ENCODE data around the gene TCF21.
"Not testable (repeated sequence)": the region's sequence is repeated elsewhere in the genome, so short reads cannot be mapped to it uniquely, and the experiment has no call there.

The TCF21 gene

GRCh38 chr6:133888929-133889556, at the start of gene TCF21:
Gene TCF21, plus strand, starts transcription at chr6:133889113. Its CDS starts 285 bp downstream, at chr6:133889398.
- no peak for DNase-seq (ENCODE audit: low read depth, low spot score)

- no peak for DNase-seq (ENCODE audit: low read depth, low spot score)
Observed at GRCh38 chr6:133841176-133841575, 47.7 kb upstream of the TCF21 start.

- DNase-seq (ENCODE audit: low read depth, low spot score) = no peak
Observed at GRCh38 chr6:133843098-133843497, 45.8 kb upstream of the TCF21 start.

GRCh38 chr6:133844709-133845108, 44.2 kb upstream of the TCF21 start:
- no peak for DNase-seq (ENCODE audit: low read depth, low spot score)

GRCh38 chr6:133854041-133854363, 34.9 kb upstream of the TCF21 start:
- DNase-seq (ENCODE audit: low read depth, low spot score) = no peak

- DNase-seq (ENCODE audit: low read depth, low spot score) = no peak
Observed at GRCh38 chr6:133854364-133855275, 34.3 kb upstream of the TCF21 start.

GRCh38 chr6:133855276-133855990, 33.5 kb upstream of the TCF21 start:
- no peak for DNase-seq (ENCODE audit: low read depth, low spot score)

- DNase-seq (ENCODE audit: low read depth, low spot score) = no peak
Observed at GRCh38 chr6:133855991-133856370, 32.9 kb upstream of the TCF21 start.

- DNase-seq (ENCODE audit: low read depth, low spot score) = no peak
Observed at GRCh38 chr6:133856911-133857310, 32.0 kb upstream of the TCF21 start.

GRCh38 chr6:133857696-133858095, 31.2 kb upstream of the TCF21 start:
- no peak for DNase-seq (ENCODE audit: low read depth, low spot score)

- DNase-seq (ENCODE audit: low read depth, low spot score) = not testable (repeated sequence)
Observed at GRCh38 chr6:133861337-133861736, 27.6 kb upstream of the TCF21 start.

GRCh38 chr6:133863228-133863627, 25.7 kb upstream of the TCF21 start:
- DNase-seq (ENCODE audit: low read depth, low spot score) = no peak

- no peak for DNase-seq (ENCODE audit: low read depth, low spot score)
Observed at GRCh38 chr6:133865680-133866079, 23.2 kb upstream of the TCF21 start.

- DNase-seq (ENCODE audit: low read depth, low spot score) = no peak
Observed at GRCh38 chr6:133871131-133871530, 17.8 kb upstream of the TCF21 start.

GRCh38 chr6:133873538-133873937, 15.4 kb upstream of the TCF21 start:
- DNase-seq (ENCODE audit: low read depth, low spot score) = no peak

GRCh38 chr6:133877116-133877515, 11.8 kb upstream of the TCF21 start:
- no peak for DNase-seq (ENCODE audit: low read depth, low spot score)

GRCh38 chr6:133880006-133880405, 8.9 kb upstream of the TCF21 start:
- no peak for DNase-seq (ENCODE audit: low read depth, low spot score)

- DNase-seq (ENCODE audit: low read depth, low spot score) = no peak
Observed at GRCh38 chr6:133880896-133881295, 8.0 kb upstream of the TCF21 start.

- DNase-seq (ENCODE audit: low read depth, low spot score) = no peak
Observed at GRCh38 chr6:133886104-133886775, 2.7 kb upstream of the TCF21 start.

GRCh38 chr6:133887156-133887879, 1.6 kb upstream of the TCF21 start:
- no peak for DNase-seq (ENCODE audit: low read depth, low spot score)

- no peak for DNase-seq (ENCODE audit: low read depth, low spot score)
Observed at GRCh38 chr6:133887880-133888230, 1.1 kb upstream of the TCF21 start.

Measured in activated naive CD8-positive, alpha-beta T cell treated with anti-CD3 and anti-CD28 coated beads, Interleukin-2, amount 50 U/mL, for 16 hours (primary cell).